Fibroblast of lung (primary cell): ENCODE measurements around the gene CYB5RL.

ENCODE experiments used
- CTCF ChIP-seq, 2 donors: IDR thresholded peaks in 1 of 2; conservative IDR thresholded peaks in 1 of 2; 1 replicate in 1 of 2; 2 replicates in 1 of 2; pipeline ENCODE4 v1.5.1; 2011 to 2012; ENCODE audit warnings: low read length in 2 of 2, control low read depth in 1 of 2, inconsistent platforms in 1 of 2, low read depth in 1 of 2, mild to moderate bottlenecking in 1 of 2
- EZH2 ChIP-seq: IDR thresholded peaks from 2 replicates; pipeline ENCODE4 v1.5.1; 2012; ENCODE audit warnings: low read length, control low read depth, mild to moderate bottlenecking; ENCODE audit errors: missing control alignments

- no peak for TF ChIP-seq CTCF (conservative IDR thresholded peaks at IDR 0.05 in 1 of 2, IDR thresholded peaks at IDR 0.05 in 1 of 2; ENCODE audit: low read depth in 1 of 2, low read length in 2 of 2)
- no peak for TF ChIP-seq EZH2
Measured at GRCh38 chr1:54224233-54224632, 24.4 kb upstream of the CYB5RL start.
